Gastrocnemius medialis (tissue), 4 donors: ENCODE data around the gene TAPT1.

Experiments used
- POLR2A ChIP-seq, 2 donors: fragments of 450-650 bp; IDR thresholded peaks; one replicate each; pipeline ENCODE4 v1.6.1; 2017; ENCODE audit warnings: antibody characterized with exemption in 2 of 2, mild to moderate bottlenecking in 2 of 2, moderate library complexity in 2 of 2
- TF ChIP-seq, protein P1 (sequence below), 5 experiments: fragments of 450-650 bp in 3 of 5; fragments of 200-600 bp in 2 of 5; sonication (generic) in 2 of 5; IDR thresholded peaks in 4 of 5; conservative IDR thresholded peaks in 1 of 5; 1 replicate in 4 of 5; 2 replicates in 1 of 5; pipeline ENCODE4 v1.5.1; 2016 to 2019; ENCODE audit warnings: antibody characterized with exemption in 5 of 5, mild to moderate bottlenecking in 3 of 5, moderate library complexity in 3 of 5

DNA sequence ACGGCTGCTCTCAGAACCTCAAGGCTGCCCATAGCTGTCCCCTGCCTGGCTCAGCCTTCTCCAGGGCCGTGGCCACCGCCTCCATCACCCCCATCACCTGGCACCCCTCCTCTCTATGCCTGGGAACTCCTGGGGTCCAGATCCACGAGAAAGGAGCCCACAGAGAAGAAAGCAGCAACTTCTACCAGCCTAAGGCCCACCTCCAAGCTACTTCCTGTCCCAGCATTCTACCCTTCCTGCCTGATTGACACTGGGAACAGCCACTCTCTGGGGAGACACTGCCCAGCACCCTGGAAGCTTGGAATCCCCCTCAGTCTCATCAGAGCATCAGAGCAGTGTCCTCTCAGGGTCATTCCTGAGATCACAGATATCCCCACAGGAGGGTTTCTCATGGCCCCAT lies 105.6 kb downstream of the TAPT1 start:
- TF ChIP-seq, protein P1, sequence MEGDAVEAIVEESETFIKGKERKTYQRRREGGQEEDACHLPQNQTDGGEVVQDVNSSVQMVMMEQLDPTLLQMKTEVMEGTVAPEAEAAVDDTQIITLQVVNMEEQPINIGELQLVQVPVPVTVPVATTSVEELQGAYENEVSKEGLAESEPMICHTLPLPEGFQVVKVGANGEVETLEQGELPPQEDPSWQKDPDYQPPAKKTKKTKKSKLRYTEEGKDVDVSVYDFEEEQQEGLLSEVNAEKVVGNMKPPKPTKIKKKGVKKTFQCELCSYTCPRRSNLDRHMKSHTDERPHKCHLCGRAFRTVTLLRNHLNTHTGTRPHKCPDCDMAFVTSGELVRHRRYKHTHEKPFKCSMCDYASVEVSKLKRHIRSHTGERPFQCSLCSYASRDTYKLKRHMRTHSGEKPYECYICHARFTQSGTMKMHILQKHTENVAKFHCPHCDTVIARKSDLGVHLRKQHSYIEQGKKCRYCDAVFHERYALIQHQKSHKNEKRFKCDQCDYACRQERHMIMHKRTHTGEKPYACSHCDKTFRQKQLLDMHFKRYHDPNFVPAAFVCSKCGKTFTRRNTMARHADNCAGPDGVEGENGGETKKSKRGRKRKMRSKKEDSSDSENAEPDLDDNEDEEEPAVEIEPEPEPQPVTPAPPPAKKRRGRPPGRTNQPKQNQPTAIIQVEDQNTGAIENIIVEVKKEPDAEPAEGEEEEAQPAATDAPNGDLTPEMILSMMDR (IDR thresholded peaks at IDR 0.05 in 4 of 5, conservative IDR thresholded peaks at IDR 0.05 in 1 of 5) = no peak
- TF ChIP-seq POLR2A (IDR thresholded peaks at IDR 0.05) = no peak
